Osteoblast (primary cell): ENCODE results near the gene PPP1R3G. TPM values are rescaled to one million over a fixed set of nuclear protein-coding genes. Genes with fewer than 3 reads are reported as not detected.

Source experiments
- DNase-seq: peaks from one replicate; pipeline ENCODE4 v3.0.0; 2011; ENCODE audit warnings: low spot score, mixed read lengths; ENCODE audit not compliant: insufficient read length; ENCODE audit errors: missing footprints
- H2AFZ ChIP-seq: 2 replicates; pipeline ENCODE4 v1.6.0; 2011; ENCODE audit warnings: mild to moderate bottlenecking, low read length
- H3K27ac ChIP-seq: 2 replicates; pipeline ENCODE4 v1.5.1; 2011; ENCODE audit warnings: mild to moderate bottlenecking, low read depth, low read length, moderate library complexity
- H3K27me3 ChIP-seq: 2 replicates; pipeline ENCODE4 v1.6.0; 2012; ENCODE audit warnings: mild to moderate bottlenecking, control low read depth, inconsistent platforms, low read length, moderate library complexity; ENCODE audit not compliant: insufficient read depth
- H3K36me3 ChIP-seq: 2 replicates; pipeline ENCODE4 v1.5.1; 2011; ENCODE audit warnings: mild to moderate bottlenecking, low read length, control low read depth, moderate library complexity; ENCODE audit not compliant: insufficient read depth
- H3K4me1 ChIP-seq: 2 replicates; pipeline ENCODE4 v1.5.1; 2011; ENCODE audit warnings: mild to moderate bottlenecking, low read length, control low read depth, moderate library complexity; ENCODE audit not compliant: insufficient read depth
- H3K4me2 ChIP-seq: 2 replicates; pipeline ENCODE4 v1.6.0; 2011; ENCODE audit warnings: mild to moderate bottlenecking, low read length; ENCODE audit not compliant: insufficient read depth
- H3K4me3 ChIP-seq: fragments of 200-600 bp; sonication (generic); 3 replicates; pipeline ENCODE4 v1.5.1; 2012; ENCODE audit warnings: mild to moderate bottlenecking, low read length, inconsistent platforms; ENCODE audit not compliant: insufficient read depth
- H3K79me2 ChIP-seq: 2 replicates; pipeline ENCODE4 v1.6.0; 2012; ENCODE audit warnings: mild to moderate bottlenecking, low read length, control low read depth, inconsistent platforms; ENCODE audit not compliant: insufficient read depth
- H3K9me3 ChIP-seq: 2 replicates; pipeline ENCODE4 v1.5.1; 2011; ENCODE audit warnings: low read depth, low read length, control low read depth
- H4K20me1 ChIP-seq: 2 replicates; pipeline ENCODE4 v1.6.0; 2012; ENCODE audit warnings: mild to moderate bottlenecking, low read length, control low read depth; ENCODE audit not compliant: insufficient read depth
- CTCF ChIP-seq: IDR thresholded peaks from 2 replicates; pipeline ENCODE4 v1.5.1; 2011; ENCODE audit warnings: mild to moderate bottlenecking, low read depth, low read length, moderate library complexity; ENCODE audit errors: extremely low read depth
- total RNA-seq: library from RNA; depleted of rRNA; stranded (reverse); fragments of >200 nt; gene quantifications from 2 replicates; pipeline ENCODE4 v1.2.3, GENCODE V29; 2012

PPP1R3G gene
- total RNA-seq, 1 donor: 3.3 TPM

- DNase-seq: no peak
Observed at GRCh38 chr6:5121479-5121878, 36.3 kb downstream of the PPP1R3G start.

GRCh38 chr6:5121956-5122355 lies 36.8 kb downstream of the PPP1R3G start:
- no peak overlapping the region for H3K4me3 ChIP-seq
- no peak overlapping the region for H3K4me2 ChIP-seq
- no peaks in the 10 kb centered on the region for H3K36me3 ChIP-seq
- no peaks in the 10 kb centered on the region for H3K9me3 ChIP-seq
- H3K27me3 ChIP-seq: no peaks in the 10 kb centered on the region
- no peak overlapping the region for H3K27ac ChIP-seq
- H3K4me1 ChIP-seq: peaks cover 23% of the 10 kb centered on the region
- DNase-seq: no peak
- H3K79me2 ChIP-seq: no peaks in the 10 kb centered on the region
- no peak for TF ChIP-seq CTCF
- H4K20me1 ChIP-seq: peaks cover 6% of the 10 kb centered on the region
- H2AFZ ChIP-seq: no peak overlapping the region

More at GRCh38 chr6:5121479-5121878, 36.3 kb downstream of the PPP1R3G start:
- H2AFZ ChIP-seq: no peak overlapping the region
- H3K27ac ChIP-seq: no peak overlapping the region
- no peak overlapping the region for H3K4me2 ChIP-seq
- no peaks in the 10 kb centered on the region for H3K9me3 ChIP-seq
- peaks cover 21% of the 10 kb centered on the region for H3K4me1 ChIP-seq
- no peaks in the 10 kb centered on the region for H3K27me3 ChIP-seq
- TF ChIP-seq CTCF: no peak
- H4K20me1 ChIP-seq: peaks cover 6% of the 10 kb centered on the region
- no peaks in the 10 kb centered on the region for H3K36me3 ChIP-seq
- H3K4me3 ChIP-seq: no peak overlapping the region
- H3K79me2 ChIP-seq: no peaks in the 10 kb centered on the region

- no peaks in the 10 kb centered on the region for H3K27me3 ChIP-seq
- peaks cover 6% of the 10 kb centered on the region for H4K20me1 ChIP-seq
- no peaks in the 10 kb centered on the region for H3K36me3 ChIP-seq
- H3K27ac ChIP-seq: no peak overlapping the region
- H2AFZ ChIP-seq: no peak overlapping the region
- no peak overlapping the region for H3K4me2 ChIP-seq
- H3K79me2 ChIP-seq: no peaks in the 10 kb centered on the region
- no peak for DNase-seq
- peaks cover 23% of the 10 kb centered on the region for H3K4me1 ChIP-seq
- no peaks in the 10 kb centered on the region for H3K9me3 ChIP-seq
- H3K4me3 ChIP-seq: no peak overlapping the region
- no peak for TF ChIP-seq CTCF
Observed at GRCh38 chr6:5122504-5123112, 37.5 kb downstream of the PPP1R3G start.

- H3K4me3 ChIP-seq: no peak overlapping the region
- no peaks in the 10 kb centered on the region for H3K27me3 ChIP-seq
- peaks cover 23% of the 10 kb centered on the region for H3K4me1 ChIP-seq
- H3K27ac ChIP-seq: no peak overlapping the region
- no peak for DNase-seq
- no peaks in the 10 kb centered on the region for H3K9me3 ChIP-seq
- H3K4me2 ChIP-seq: no peak overlapping the region
- H4K20me1 ChIP-seq: peaks cover 6% of the 10 kb centered on the region
- no peaks in the 10 kb centered on the region for H3K79me2 ChIP-seq
- TF ChIP-seq CTCF: no peak
- no peaks in the 10 kb centered on the region for H3K36me3 ChIP-seq
- no peak overlapping the region for H2AFZ ChIP-seq
Observed at GRCh38 chr6:5123296-5124143, 38.4 kb downstream of the PPP1R3G start.
